Measurements from ENCODE around the gene HSPA6.
"Not testable (repeated sequence)": the region's sequence is repeated elsewhere in the genome, so short reads cannot be mapped to it uniquely, and the experiment has no call there.

HSPA6 gene

DNA sequence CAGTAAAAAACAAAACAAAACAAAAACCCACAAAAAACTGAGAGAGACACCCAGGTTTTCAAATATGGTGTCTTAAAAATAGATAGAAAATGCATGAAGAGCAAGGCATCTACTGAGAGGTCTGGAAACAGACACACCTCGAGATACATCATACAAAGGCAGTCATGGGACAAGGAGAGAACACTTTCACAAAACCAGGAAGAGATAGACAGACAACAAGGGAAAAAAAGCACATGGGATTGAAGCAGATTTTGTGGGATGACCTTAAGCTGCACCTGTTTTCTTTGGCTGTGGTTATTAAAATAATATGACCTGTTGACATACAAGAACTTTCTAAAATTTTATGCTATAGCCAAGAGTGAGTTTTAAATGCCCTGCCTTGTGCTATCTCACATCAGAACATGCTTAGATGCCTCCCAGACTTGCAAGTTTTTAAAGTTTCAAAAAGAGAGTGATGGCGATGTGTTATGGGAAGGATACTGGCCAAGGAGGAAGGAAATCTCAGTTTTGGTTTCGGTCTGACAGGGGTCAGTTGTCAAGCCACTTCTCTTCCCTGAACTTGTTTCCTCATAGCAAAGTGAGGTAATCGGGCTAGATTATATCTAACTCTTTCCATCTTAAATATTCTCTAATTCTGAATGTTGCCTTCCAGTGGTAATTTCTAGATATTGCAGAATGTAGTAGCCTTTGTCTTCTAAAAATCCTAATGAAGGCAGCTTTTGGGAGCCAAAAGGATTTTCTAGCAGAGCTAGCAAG is 36.8 kb downstream of the HSPA6 start:
- not testable (repeated sequence) for DNase-seq (ENCODE audit: low spot score)

- not testable (repeated sequence) for DNase-seq (ENCODE audit: low spot score)
These were observed 38.1 kb downstream of the HSPA6 start for GRCh38 chr1:161562441-161562840.

DNA sequence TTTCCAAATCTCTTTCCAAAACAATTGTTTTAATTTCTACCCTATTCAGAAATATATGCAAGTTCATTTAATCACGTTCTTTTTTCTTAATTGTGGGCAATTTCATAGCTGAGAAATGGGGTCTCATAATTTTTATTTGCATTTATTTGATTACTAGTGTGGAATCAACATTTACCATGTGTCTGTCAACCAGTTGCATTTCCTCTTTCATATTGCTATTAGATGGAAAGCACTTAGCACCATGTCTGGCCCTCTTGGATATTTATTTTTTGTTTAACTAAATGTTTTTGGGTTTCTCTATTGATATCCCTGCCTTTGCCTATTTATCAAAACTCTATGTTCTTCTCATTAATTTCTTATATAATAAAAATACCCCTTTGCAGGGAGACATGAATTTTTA is 39.2 kb downstream of the HSPA6 start:
- DNase-seq (ENCODE audit: low spot score), result not testable (repeated sequence)

DNA sequence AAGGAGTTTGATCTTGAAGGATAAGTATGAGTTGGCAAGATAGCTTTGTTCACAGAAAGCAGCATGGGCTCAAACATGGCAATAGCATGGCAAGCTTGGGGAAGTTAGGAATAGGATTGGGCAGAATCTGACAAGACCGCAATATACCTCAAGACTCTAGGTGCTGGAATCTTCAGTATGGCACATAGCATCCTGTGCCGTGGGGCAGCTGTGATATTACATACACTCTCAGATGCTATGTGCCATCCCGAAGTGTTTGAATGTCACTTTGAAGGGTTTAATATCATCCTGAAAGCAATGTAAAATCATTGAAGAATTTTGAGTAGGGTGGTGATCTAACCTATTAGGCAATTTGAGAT is 42.2 kb downstream of the HSPA6 start:
- not testable (repeated sequence) for DNase-seq (ENCODE audit: low spot score)

- not testable (repeated sequence) for DNase-seq (ENCODE audit: low spot score)
These were observed 47.4 kb downstream of the HSPA6 start for GRCh38 chr1:161571703-161572102.

Data from AG08395 (cell line).